Activated T-helper 17 cell treated with anti-CD3 and anti-CD28 coated beads, Interleukin-2, amount 50 U/mL, for 72 hours (primary cell): ENCODE measurements around the gene SRF. TPM values are rescaled to one million over a fixed set of nuclear protein-coding genes. Genes with fewer than 3 reads are reported as not detected.

ENCODE experiments used
- ATAC-seq: fragments of 150-1000 bp; cut with Tn5 transposase; replicated peaks from 2 replicates; pipeline ENCODE4 v1.10.0; 2021; ENCODE audit warnings: mild to moderate bottlenecking, moderate library complexity
- H3K27ac Mint-ChIP-seq: one replicate; pipeline ENCODE4 v1.8.0; 2022; ENCODE audit warnings: mixed read lengths
- H3K27me3 Mint-ChIP-seq: one replicate; pipeline ENCODE4 v1.8.0; 2022; ENCODE audit warnings: mixed read lengths
- H3K36me3 Mint-ChIP-seq: one replicate; pipeline ENCODE4 v1.8.0; 2022; ENCODE audit warnings: low read depth, mild to moderate bottlenecking, mixed read lengths
- H3K4me1 Mint-ChIP-seq: one replicate; pipeline ENCODE4 v1.8.0; 2022; ENCODE audit warnings: mixed read lengths
- H3K4me3 Mint-ChIP-seq: one replicate; pipeline ENCODE4 v1.8.0; 2022; ENCODE audit warnings: mild to moderate bottlenecking, mixed read lengths
- H3K9me3 Mint-ChIP-seq: one replicate; pipeline ENCODE4 v1.8.0; 2022; ENCODE audit warnings: mixed read lengths
- total RNA-seq, 2 donors: library from RNA; stranded (reverse); gene quantifications; one replicate each; pipeline ENCODE4 v1.2.3, GENCODE V29; 2022

The SRF gene
- total RNA-seq, 2 donors from 2014 or later = 36.2 to 63.4 TPM

DNA sequence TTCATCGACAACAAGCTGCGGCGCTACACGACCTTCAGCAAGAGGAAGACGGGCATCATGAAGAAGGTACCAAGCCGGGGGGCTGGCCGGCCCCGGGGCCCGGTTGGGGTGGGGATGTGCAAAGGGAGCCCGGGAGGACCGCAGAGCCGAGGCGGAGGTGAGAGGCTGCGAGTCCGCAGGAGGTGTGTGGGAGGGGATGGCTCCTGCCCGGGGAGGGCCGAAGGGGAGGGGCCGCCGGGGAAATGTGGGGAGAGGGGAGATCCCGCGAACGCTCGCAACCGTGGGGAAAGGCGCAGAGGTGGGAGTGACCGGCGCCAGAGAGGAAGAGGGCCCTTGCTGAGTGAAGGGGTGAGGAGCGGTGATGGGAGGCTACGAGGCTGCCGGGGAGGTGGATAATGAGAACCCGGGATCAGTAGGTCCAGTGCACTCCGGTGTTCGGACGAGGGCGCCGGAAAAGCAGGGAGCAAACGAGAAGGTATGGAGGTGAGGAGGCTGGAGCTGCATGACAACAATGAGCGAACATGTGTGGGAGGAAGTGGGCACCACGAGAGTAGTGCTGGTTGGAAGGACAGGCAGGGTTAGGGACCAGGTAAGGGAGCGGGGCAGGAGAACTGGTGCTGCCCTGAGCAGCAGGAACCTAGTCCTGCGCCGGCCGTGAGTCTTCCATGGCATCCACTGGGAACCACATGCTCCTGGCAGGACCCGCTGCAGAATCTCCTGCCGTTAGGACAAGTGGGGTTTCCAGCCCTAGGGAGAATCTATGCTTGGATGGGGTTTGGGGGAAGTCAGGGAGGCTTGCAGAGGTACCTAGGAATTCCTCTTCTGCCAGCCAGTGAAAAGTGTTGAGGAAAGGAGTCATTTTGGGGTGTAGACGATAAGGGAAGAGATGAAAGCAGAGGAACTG lies 1.3 kb downstream of the SRF start:
- ATAC-seq = no peak

DNA sequence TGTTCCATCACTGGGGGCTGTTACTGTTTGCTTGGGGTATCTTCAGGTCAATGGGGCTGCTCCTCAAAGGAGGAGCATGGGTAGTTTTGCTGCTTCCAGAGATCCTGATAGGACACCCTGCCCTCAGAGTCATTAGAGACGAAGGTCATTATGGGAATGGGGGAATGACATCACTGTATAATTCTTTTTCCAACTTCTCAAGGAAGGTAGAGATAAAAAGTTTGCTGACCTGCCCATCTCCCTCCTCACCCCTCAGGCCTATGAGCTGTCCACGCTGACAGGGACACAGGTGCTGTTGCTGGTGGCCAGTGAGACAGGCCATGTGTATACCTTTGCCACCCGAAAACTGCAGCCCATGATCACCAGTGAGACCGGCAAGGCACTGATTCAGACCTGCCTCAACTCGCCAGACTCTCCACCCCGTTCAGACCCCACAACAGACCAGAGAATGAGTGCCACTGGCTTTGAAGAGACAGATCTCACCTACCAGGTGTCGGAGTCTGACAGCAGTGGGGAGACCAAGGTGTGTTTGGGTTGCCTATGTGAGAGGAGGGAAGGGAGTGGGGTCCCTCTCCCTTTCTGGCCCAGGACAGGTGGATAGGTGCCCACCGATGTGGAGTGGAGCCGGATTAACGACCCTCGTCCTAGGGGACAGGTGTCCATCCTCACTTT lies 2.7 kb downstream of the SRF start:
- peak overlapping the region; percentile 87 for H3K4me3 Mint-ChIP-seq
- H3K27ac Mint-ChIP-seq = peak overlapping the region; percentile 97
- H3K27me3 Mint-ChIP-seq = no peaks in the 10 kb centered on the region
- peaks cover 55% of the 10 kb centered on the region for H3K36me3 Mint-ChIP-seq
- H3K4me1 Mint-ChIP-seq = peaks cover 27% of the 10 kb centered on the region
- no peaks in the 10 kb centered on the region for H3K9me3 Mint-ChIP-seq
- ATAC-seq = no peak

More for the DNA sequence above, 1.3 kb downstream of the SRF start:
- peaks cover 42% of the 10 kb centered on the region for H3K36me3 Mint-ChIP-seq
- no peaks in the 10 kb centered on the region for H3K9me3 Mint-ChIP-seq
- H3K4me3 Mint-ChIP-seq = peak overlapping the region; percentile 87
- H3K4me1 Mint-ChIP-seq = peaks cover 27% of the 10 kb centered on the region
- H3K27me3 Mint-ChIP-seq = no peaks in the 10 kb centered on the region
- H3K27ac Mint-ChIP-seq = peak overlapping the region; percentile 97

DNA sequence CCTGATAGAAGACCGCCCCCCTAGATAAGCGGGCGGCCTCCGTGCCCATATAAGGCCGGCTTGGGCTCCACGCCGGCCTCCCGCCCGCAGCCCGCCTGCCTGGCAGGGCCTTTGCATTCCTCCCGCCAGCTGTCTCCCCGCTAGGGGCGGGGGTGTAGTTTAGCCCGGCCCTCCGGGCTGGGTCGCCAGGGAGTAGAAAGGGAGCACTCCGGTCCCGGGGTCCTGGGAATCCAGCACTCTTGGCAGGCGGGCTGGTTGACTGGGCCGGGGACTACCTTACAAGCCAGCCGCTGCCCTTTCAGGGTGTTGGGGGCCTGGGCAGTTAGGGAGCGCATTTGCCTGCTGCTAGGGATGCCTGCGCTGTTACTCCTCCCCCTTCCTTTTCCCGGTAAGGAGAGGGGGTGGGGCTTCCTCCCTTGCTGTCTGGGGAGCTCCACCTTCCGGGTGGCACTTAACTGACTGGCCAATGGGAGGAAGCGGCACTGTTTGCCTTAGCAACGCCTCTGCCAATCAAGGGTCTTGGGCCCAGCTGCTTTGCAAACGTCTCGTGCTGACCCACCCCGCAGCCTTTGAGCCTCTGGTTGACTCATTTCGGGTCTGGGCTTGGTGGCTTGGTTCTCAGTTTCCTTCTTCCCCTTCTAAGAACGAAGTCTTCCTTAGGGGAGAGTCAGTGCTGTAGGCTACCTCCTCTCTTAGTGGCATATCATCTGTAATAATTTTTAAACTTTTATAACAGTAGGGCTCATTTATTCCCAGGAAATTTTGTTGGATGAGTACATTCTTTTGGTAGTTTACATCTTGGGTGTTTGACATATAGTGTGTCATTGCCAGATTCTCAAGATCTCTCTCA lies 3.4 kb downstream of the SRF start:
- Mint-ChIP-seq H3K4me1 (peaks cover 27% of the 10 kb centered on the region), H3K27ac (peak overlapping the region; percentile 97), H3K27me3 (no peaks in the 10 kb centered on the region), H3K9me3 (no peaks in the 10 kb centered on the region), H3K36me3 (peaks cover 63% of the 10 kb centered on the region), H3K4me3 (peak overlapping the region; percentile 87)
- peak; percentile 81 for ATAC-seq

DNA sequence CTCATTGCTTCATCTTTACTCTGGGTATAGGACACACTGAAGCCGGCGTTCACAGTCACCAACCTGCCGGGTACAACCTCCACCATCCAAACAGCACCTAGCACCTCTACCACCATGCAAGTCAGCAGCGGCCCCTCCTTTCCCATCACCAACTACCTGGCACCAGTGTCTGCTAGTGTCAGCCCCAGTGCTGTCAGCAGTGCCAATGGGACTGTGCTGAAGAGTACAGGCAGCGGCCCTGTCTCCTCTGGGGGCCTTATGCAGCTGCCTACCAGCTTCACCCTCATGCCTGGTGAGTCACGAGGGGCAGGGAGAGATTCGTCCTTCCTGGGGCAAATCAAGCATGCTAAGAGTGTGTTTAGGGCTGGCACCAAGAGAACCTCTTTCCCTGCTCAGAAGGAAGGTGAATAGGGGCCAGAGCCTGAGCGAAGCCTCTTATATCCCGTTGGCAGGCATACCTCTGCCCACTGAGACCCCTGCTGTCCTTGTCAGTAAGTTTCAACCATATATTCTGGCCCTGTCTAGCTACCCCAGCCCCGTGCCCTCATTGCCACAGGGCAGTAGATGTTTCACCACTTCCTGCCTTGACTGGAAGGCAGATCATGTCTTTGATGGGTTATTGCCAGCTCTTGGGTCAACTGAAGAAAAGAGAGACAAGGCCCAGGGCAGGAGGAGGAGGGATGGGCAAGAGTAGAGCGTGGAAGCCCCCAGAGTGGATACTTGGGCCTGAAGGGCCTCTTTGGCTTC lies 4.8 kb downstream of the SRF start:
- Mint-ChIP-seq H3K36me3 (peaks cover 64% of the 10 kb centered on the region), H3K4me1 (peaks cover 25% of the 10 kb centered on the region), H3K9me3 (no peaks in the 10 kb centered on the region), H3K27me3 (no peaks in the 10 kb centered on the region), H3K27ac (peak overlapping the region; percentile 80), H3K4me3 (peak overlapping the region; percentile 87)
- no peak for ATAC-seq

DNA sequence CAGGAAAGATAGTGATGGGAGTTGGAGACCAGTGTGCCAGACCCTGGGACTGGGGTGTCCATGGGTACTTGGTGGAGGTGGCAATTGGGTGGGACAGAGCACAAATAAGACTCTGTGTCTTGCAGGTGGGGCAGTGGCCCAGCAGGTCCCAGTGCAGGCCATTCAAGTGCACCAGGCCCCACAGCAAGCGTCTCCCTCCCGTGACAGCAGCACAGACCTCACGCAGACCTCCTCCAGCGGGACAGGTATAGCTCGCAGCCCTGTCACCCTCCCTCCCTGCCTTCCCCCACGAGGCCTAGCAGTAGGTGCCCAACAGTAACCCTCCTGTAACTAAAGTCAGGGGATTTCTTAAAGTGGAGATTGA lies 5.3 kb downstream of the SRF start:
- peaks cover 70% of the 10 kb centered on the region for H3K36me3 Mint-ChIP-seq
- H3K4me1 Mint-ChIP-seq = peaks cover 28% of the 10 kb centered on the region

DNA sequence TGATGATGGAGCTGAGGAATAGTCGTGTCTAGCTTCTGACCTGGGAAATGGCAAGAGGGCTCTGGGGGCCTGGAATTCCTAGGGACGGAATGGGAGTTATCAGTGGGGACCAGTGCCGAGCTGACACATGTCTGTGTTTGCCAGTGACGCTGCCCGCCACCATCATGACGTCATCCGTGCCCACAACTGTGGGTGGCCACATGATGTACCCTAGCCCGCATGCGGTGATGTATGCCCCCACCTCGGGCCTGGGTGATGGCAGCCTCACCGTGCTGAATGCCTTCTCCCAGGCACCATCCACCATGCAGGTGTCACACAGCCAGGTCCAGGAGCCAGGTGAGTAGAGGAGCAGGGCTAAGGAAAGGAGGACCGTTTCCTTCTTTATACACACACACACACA lies 7.1 kb downstream of the SRF start:
- Mint-ChIP-seq H3K9me3 (no peaks in the 10 kb centered on the region), H3K4me3 (no peak overlapping the region), H3K4me1 (peaks cover 26% of the 10 kb centered on the region), H3K27ac (peak overlapping the region; percentile 33), H3K27me3 (no peaks in the 10 kb centered on the region), H3K36me3 (peaks cover 62% of the 10 kb centered on the region)
- ATAC-seq = no peak

More for the DNA sequence above, 5.3 kb downstream of the SRF start:
- no peak for ATAC-seq
- Mint-ChIP-seq H3K4me3 (no peak overlapping the region), H3K9me3 (no peaks in the 10 kb centered on the region), H3K27me3 (no peaks in the 10 kb centered on the region), H3K27ac (peak overlapping the region; percentile 80)

DNA sequence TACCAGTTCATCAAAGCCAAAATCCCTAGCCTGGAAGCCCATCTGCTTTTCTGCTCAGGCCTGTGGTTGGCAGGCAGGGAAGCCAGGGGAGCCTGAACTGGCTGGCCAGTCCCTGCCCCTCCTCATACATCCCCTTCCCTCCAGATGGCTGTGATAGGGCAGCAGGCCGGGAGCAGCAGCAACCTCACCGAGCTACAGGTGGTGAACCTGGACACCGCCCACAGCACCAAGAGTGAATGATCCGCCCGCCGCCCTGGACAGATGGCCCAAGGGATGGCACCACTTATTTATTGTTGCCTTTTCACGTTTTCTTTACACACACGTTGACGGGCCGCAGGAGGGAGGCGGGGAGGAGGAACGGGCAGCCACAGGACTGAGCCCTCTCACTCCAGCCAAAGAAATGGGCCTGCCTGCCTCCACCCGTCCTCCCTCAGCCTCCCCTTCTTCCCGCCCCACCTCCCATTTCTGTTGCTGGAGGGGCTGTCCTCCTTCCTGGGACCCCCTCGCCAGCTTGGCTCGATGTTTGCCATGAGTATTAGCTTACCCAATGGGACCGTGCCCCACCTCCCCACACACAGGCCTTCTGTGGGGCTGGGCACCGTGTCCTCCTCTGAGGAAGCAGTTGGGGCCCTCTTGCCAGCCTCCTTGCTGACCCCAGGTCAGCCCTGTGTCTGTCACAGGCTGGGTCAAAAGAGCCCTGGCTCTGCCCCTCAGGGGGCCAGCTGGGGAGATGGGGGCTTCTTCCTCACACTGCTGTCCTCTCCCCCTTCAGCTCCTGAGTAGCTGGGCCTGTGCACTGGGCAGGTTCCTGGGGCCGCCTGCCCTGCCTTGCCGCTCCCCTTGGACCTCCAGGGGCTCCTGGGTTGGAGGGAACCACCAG lies 8.1 kb downstream of the SRF start:
- H3K4me1 Mint-ChIP-seq = peaks cover 35% of the 10 kb centered on the region
- no peak overlapping the region for H3K27ac Mint-ChIP-seq
- no peak overlapping the region for H3K4me3 Mint-ChIP-seq
- H3K9me3 Mint-ChIP-seq = no peaks in the 10 kb centered on the region
- no peak for ATAC-seq
- peaks cover 63% of the 10 kb centered on the region for H3K36me3 Mint-ChIP-seq
- H3K27me3 Mint-ChIP-seq = no peaks in the 10 kb centered on the region

DNA sequence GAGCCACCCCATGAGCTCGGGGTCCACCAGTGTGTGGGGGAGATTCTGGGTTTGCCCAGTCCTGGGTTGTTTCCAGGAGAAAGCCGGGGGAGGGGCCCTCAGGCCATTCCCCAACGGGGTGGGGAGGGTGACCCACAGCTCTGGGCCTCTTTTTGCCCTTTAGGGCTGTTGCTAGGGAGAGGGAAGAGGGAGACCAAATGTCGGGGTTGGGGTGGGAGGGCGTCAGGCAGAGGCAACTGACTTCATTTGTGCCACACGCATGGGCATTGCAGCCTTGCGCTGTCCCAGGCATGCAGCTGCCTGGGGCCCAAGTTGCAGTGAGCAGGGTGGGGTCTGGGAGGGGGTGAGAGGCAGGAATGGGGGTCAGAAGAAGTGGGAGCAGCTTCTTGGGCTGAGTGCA lies 9.0 kb downstream of the SRF start:
- Mint-ChIP-seq H3K36me3 (peaks cover 64% of the 10 kb centered on the region), H3K4me1 (peaks cover 38% of the 10 kb centered on the region), H3K9me3 (no peaks in the 10 kb centered on the region), H3K27ac (no peak overlapping the region), H3K4me3 (no peak overlapping the region), H3K27me3 (no peaks in the 10 kb centered on the region)
- ATAC-seq = no peak

DNA sequence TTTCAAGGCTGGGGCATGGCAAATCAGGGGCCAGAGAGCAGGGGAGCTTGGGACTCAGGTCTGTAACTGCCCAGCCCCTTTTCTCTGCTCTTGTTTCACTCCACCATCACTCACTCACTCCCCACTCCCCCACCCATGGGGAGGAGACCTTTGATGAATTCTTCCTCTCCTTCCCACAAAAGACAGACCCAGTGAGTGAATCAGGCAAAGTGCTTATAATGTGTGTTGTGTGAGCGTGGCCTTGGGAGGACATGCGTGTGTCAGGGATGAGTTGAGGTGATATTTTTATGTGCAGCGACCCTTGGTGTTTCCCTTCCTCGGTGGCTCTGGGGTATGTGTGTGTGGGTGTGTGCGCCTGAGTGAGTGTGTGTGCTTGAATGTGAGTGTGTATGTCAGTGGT lies 9.9 kb downstream of the SRF start:
- ATAC-seq = no peak
- Mint-ChIP-seq H3K27me3 (no peaks in the 10 kb centered on the region), H3K36me3 (peaks cover 61% of the 10 kb centered on the region), H3K4me3 (peak overlapping the region; percentile 85), H3K27ac (peak overlapping the region; percentile 80), H3K9me3 (no peaks in the 10 kb centered on the region), H3K4me1 (peaks cover 39% of the 10 kb centered on the region)

DNA sequence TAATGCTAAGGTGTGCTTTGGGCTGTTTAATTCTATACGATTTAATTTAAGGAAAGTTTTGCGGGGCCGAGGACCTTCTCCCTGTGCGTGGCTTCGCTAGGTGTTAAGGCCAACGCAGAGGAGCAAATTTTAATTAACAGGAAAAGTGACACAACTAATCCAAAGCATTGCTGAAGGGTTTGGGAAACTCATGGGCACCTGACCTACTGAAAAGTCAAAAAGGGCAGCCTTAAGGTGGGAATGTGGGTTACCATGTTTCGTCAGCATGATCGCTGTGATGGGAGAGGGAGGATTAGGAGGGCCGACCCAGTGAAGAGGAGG lies 10.5 kb downstream of the SRF start:
- Mint-ChIP-seq H3K27ac (peak overlapping the region; percentile 80), H3K36me3 (peaks cover 61% of the 10 kb centered on the region), H3K27me3 (no peaks in the 10 kb centered on the region), H3K9me3 (no peaks in the 10 kb centered on the region), H3K4me3 (peak overlapping the region; percentile 85), H3K4me1 (peaks cover 37% of the 10 kb centered on the region)
- no peak for ATAC-seq

DNA sequence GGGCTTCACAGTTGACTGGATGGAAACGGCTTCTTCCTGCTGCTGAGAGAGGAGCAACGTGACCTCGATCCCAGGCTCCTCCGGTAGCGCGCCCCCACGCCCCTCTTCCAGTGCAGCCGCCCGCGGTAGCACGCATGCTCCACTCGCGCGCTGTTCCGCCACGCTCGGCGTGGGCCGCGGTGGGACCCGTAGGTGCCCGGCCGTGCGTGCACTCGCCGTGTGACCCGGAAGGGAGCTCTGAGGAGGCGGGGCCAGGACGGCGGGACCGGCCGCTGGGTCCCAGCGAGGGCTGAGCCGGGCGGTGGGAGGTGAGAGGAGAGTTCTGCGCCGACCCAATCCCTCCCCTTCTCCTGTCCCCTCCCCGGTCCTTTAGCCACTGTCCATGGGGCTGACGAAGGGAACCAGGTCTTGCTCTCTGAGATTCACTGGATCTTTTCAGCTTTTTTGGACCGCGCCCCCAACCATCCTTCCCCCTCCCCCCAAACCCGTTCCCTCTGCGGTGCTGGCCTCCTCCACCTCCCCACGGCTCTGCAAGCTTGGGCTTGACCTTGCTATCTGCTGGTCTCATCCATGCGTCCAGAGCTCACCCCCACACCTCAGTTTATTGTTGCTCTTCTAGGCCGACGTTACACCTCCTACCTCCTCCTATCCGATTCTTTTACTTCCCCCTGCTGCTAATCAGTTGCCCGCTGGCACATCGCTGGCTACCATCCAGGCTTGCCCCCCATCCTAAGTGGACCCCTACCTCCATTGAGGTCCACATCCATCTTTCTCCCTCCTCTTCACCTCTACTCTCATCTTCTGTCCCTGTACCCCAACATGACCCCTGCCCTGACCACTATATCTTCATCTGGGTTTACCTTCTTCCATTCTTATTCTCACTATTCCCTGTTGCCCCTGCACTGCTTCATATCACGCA lies 11.1 kb downstream of the SRF start, which contains the start of gene CUL9:
TSS of gene CUL9 (plus strand) at position 255 of the 919 bp plus-strand sequence. CDS start 2,115 bp downstream, outside the sequence.
- H3K36me3 Mint-ChIP-seq = peaks cover 58% of the 10 kb centered on the region
- no peaks in the 10 kb centered on the region for H3K9me3 Mint-ChIP-seq
- peak; percentile 99 for ATAC-seq
- H3K27ac Mint-ChIP-seq = peak within 1 kb of the TSS; percentile 80
- H3K4me3 Mint-ChIP-seq = peak within 1 kb of the TSS; percentile 85
- peaks cover 37% of the 10 kb centered on the region for H3K4me1 Mint-ChIP-seq
- no peaks in the 10 kb centered on the region for H3K27me3 Mint-ChIP-seq

DNA sequence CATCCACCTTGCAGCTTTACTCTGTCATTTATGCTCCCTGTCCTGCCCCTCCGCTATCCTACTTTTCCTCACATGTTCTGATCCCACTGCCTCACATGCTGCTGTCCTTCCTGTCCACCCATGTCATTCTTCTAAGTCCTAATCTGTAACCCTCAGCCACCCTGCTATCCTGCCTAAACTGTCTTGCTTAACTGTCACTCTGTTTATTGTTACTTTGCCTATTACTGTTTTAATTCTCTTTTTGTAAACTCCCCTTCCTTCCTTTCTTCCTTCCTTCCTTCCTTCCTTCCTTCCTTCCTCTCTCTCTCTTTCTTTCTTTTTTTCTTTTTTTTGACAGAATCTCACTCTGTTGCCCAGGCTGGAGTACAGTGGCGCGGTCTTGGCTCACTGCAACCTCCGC lies 12.4 kb downstream of the SRF start:
- Mint-ChIP-seq H3K27ac (peak overlapping the region; percentile 80), H3K9me3 (no peaks in the 10 kb centered on the region), H3K4me1 (peaks cover 39% of the 10 kb centered on the region), H3K4me3 (peak overlapping the region; percentile 85), H3K27me3 (no peaks in the 10 kb centered on the region), H3K36me3 (peaks cover 58% of the 10 kb centered on the region)
- no peak for ATAC-seq
